Fibroblast of peridontal ligament (primary cell): ENCODE results near the gene ZSWIM5.
"Not testable (repeated sequence)": the region's sequence is repeated elsewhere in the genome, so short reads cannot be mapped to it uniquely, and the experiment has no call there.

ENCODE experiments used
- DNase-seq: peaks from one replicate; pipeline ENCODE4 v3.0.0-alpha.2; 2010; ENCODE audit errors: extremely low read depth

ZSWIM5 gene

DNA sequence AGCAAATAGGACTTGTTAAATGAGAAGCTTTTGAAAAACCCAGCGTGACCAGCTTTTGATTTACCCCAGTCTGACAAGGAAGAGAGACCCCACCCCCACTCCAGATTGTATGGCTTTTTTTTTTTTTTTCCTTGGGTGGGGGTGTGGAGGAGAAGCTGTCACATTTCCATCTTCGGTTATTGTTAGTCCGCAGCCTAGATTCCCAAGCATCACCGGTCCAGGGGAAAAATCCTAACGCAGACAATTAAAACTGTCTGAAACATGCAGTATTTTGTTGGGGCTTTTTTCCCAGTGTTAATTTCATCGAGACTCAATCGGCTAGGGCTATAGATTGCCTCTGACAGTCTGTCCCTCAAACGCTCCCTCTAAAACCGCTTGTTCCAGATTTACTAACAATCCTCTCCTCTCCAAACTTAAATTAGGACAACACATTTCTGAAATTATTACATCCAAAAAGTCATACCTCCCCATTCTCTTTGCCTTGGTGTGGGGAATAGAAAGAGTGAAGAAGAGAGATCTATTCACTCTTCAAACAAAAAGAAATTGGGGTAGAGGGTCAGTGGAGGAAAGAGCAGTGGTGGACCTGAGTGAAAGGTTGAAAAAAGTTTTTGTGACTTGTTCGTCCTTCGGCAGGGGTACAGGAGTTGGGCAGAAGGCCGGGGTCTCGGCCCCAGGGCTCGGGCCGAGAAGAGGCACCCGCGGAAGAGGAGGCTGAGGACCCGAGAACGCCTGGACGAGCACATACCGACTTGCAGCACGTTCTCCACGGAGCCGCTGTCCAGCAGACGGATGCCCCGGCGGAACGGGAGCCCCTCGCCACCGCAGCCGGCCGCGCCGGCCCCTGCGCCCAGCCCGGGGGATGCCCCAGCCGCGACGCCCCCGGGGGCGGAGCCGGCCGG is 1.1 kb downstream of the ZSWIM5 start:
- peak; percentile 23 for DNase-seq

DNA sequence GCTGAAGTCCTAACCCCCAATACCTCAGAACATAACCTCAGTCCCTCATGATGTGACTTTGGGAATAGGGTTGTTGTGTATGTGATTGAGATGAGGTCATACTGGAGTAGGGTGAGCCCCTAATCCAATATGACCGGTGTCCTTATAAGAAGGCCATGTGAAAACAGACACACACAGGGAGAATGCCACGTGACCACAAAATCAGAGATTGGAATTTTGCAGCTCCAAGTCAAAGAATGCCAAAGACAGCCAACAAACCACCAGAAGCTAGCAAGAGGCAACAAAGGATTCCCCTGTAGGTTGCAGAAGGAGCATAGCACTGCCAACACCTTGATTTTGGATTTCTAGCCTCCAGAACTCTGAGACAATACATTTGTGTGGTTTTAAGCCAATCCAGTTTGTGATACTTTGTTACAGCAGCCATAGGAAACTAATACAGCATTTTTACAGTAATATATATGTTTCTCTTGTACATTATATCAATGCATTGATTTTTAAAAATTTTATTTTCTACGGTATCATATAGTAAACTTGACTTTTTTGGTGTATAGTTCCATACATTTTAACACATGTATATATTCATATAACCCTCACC is 5.4 kb downstream of the ZSWIM5 start:
- no peak for DNase-seq

DNA sequence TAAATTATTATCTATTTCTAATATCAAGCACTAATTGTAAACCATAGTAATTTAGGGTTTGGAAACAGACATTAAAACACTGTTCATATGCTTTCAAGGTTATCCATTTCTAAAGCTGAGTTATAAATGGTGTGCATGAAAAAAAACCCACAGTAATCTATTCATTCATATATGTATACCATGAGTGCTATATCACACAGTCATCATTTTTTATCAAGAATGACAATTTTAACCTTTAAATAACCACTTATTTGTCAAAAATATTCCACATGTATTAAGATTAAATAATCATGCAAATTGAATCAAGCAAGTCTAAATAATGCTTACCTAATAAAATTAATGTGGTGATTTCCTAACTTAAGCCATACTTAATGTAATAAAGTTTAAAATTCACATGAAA is 6.0 kb downstream of the ZSWIM5 start:
- DNase-seq: no peak

DNA sequence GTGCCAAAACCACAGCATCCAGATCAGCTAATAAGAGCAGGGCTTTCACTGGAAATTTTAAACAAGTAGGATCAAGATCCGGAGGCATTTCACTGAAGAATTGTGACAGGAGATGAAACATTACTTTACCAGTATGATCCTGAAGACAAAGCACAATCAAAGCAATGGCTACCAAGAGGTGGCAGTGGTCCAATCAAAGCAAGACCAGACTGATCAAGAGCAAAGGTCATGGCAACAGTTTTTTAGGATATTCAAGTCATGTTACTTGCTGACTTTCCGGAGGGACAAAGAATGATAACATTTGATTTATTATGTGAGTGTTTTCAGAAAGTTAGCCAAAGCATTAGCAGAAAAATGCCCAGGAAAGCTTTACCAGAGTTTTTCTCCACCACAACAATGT is 8.2 kb downstream of the ZSWIM5 start:
- no peak for DNase-seq

GRCh38 chr1:45196863-45197262 is 9.5 kb downstream of the ZSWIM5 start:
- no peak for DNase-seq

DNA sequence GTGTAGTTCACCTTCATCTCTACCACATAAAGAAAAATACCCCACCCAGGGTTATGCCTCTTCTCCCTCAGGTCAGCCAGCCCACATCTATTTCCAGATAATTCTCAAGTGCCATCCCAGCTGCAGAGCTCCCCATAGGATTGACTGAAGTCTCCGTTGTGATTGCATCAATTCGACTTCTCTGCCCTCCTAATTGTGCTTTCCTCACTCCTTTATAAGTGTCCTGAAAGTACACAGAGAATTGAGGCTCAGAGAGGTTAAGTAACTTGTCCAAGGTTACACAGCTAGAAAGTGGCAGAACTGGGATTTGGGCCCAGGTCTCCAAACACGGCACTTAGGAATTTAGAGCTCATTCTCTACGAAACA is 15.0 kb downstream of the ZSWIM5 start:
- no peak for DNase-seq

- DNase-seq: peak; percentile 16
These were observed 18.7 kb downstream of the ZSWIM5 start for GRCh38 chr1:45187725-45188124.

- DNase-seq: not testable (repeated sequence)
These were observed 26.4 kb downstream of the ZSWIM5 start for GRCh38 chr1:45179918-45180519.

- DNase-seq: peak; percentile 18
These were observed 29.0 kb downstream of the ZSWIM5 start for GRCh38 chr1:45177452-45177851.

GRCh38 chr1:45172764-45173163 is 33.6 kb downstream of the ZSWIM5 start:
- DNase-seq: no peak

GRCh38 chr1:45172005-45172404 is 34.4 kb downstream of the ZSWIM5 start:
- DNase-seq: no peak

GRCh38 chr1:45171575-45171974 is 34.8 kb downstream of the ZSWIM5 start:
- DNase-seq: no peak

- no peak for DNase-seq
These were observed 36.2 kb downstream of the ZSWIM5 start for GRCh38 chr1:45170151-45170742.

DNA sequence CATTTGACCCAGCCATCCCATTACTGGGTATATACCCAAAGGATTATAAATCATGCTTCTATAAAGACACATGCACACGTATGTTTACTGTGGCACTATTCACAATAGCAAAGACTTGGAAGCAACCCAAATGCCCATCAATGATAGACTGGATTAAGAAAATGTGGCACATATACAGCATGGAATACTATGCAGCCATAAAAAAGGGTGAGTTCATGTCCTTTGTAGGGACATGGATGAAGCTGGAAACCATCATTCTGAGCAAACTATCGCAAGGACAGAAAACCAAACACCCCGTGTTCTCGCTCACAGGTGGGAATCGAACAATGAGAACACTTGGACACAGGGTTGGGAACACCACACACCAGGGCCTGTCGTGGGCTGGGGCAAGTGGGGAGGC is 38.5 kb downstream of the ZSWIM5 start:
- not testable (repeated sequence) for DNase-seq

DNA sequence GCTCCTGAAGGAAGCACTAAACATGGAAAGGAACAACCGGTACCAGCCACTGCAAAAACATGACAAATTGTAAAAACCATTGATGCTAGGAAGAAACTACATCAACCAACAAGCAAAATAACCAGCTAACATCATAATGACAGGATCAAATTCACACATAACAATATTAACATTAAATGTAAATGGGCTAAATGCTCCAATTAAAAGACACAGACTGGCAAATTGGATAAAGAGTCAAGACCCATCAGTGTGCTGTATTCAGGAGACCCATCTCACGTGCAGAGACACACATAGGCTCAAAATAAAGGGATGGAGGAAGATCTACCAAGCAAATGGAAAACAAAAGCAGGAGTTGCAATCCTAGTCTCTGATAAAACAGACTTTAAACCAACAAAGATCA is 42.1 kb downstream of the ZSWIM5 start:
- DNase-seq: not testable (repeated sequence)

DNA sequence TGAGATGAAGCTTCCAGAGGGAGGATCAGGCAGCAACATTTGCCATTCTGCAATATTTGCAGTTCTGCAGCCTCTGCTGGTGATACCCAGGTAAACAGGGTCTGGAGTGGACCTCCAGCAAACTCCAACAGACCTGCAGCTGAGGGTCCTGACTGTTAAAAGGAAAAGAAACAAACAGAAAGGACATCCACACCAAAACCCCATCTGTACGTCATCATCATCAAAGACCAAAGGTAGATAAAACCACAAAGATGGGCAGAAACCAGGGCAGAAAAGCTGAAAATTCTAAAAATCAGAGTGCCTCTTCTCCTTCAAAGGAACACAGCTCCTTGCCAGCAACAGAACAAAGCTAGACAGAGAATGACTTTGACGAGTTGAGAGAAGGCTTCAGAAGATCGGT is 43.3 kb downstream of the ZSWIM5 start:
- not testable (repeated sequence) for DNase-seq

- DNase-seq: not testable (repeated sequence)
These were observed 44.1 kb downstream of the ZSWIM5 start for GRCh38 chr1:45162041-45163035.

DNA sequence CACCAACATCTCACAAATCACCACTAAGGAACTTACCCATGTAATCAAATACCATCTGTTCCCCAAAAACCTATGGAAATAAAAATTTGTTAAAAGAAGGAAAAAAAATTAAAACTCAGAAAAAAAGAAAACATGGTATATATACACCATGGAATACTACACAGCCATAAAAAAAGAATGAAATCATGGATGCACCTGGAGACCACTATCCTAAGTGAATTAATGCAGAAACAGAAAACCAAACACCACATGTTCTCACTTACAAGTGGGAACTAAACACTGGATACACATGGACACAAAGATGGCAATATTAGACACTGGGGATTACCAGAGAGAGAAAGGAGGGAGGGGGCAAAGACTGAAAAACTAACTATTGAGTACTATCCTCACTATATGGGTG is 50.4 kb downstream of the ZSWIM5 start:
- DNase-seq: no peak

- no peak for DNase-seq
These were observed 51.0 kb downstream of the ZSWIM5 start for GRCh38 chr1:45155423-45155822.

GRCh38 chr1:45152126-45152525 is 54.3 kb downstream of the ZSWIM5 start:
- no peak for DNase-seq

- DNase-seq: no peak
These were observed 58.1 kb downstream of the ZSWIM5 start for GRCh38 chr1:45148209-45148825.
